Ovary (tissue), 9 donors: ENCODE results near the gene LIPC. TPM values are rescaled to one million over a fixed set of nuclear protein-coding genes. Genes with fewer than 3 reads are reported as not detected.

Experiments used
- DNase-seq, 5 donors: peaks; one replicate each; pipeline ENCODE4 v3.0.0-alpha.2; 2019 to 2020
- H3K27ac ChIP-seq, 2 donors: fragments of 200-600 bp; one replicate each; pipeline versions ENCODE4 v1.5.1 to v1.8.0; 2019 to 2022
- H3K27me3 ChIP-seq: fragments of 200-600 bp; one replicate; pipeline ENCODE4 v1.8.0; 2022
- H3K36me3 ChIP-seq: fragments of 200-600 bp; sonication (generic); one replicate; pipeline ENCODE4 v1.5.1; 2019
- H3K4me1 ChIP-seq: one replicate; pipeline ENCODE4 v1.8.1; 2013; ENCODE audit warnings: mild to moderate bottlenecking, moderate library complexity; ENCODE audit not compliant: insufficient read depth
- H3K4me3 ChIP-seq: fragments of 200-600 bp; sonication (generic); one replicate; pipeline ENCODE4 v1.5.1; 2017
- H3K9me3 ChIP-seq, 2 donors: fragments of 200-600 bp in 1 of 2; sonication (generic) in 1 of 2; one replicate each; pipeline versions ENCODE4 v1.5.1 to v1.8.1; 2013 to 2019; ENCODE audit warnings: mild to moderate bottlenecking in 1 of 2, moderate library complexity in 1 of 2
- CTCF ChIP-seq, 3 donors: fragments of 450-650 bp in 2 of 3; fragments of 200-600 bp in 1 of 3; IDR thresholded peaks; one replicate each; pipeline versions ENCODE4 v1.5.1 to v1.8.0; 2016 to 2022; ENCODE audit warnings: antibody characterized with exemption in 3 of 3, mild to moderate bottlenecking in 1 of 3
- EP300 ChIP-seq: sonication (generic); formaldehyde crosslinking; IDR thresholded peaks from one replicate; pipeline ENCODE4 v1.6.1; 2017; ENCODE audit warnings: antibody characterized with exemption
- POLR2A ChIP-seq: fragments of 450-650 bp; IDR thresholded peaks from one replicate; pipeline ENCODE4 v1.6.1; 2017; ENCODE audit warnings: antibody characterized with exemption, mild to moderate bottlenecking, moderate library complexity
- WGBS, 3 donors: extraction: QIAGEN DNeasy Blood & Tissue Kit in 1 of 3; methylation state at CpG; one replicate each; pipeline versions ENCODE4 v1.1.5 to v1.1.7; 2013 to 2017; 5-methylcytosine and 5-hydroxymethylcytosine counted together
- intact Hi-C, 4 donors: fragments of 100-400 bp; cut with DNase I; formaldehyde crosslinking; loops; one replicate each; pipeline versions ENCODE4 v1.11.0 to v1.15.1; 2022 to 2023
- polyA plus RNA-seq, 2 donors: library from polyadenylated mRNA; stranded (reverse); fragments of 200-250 nt in 1 of 2; fragments of 350-450 nt in 1 of 2; fragmentation: Illumina TruSeq in 1 of 2; extraction: RNeasy Lipid Tissue Mini Kit (QIAGEN cat#74804) in 1 of 2; gene quantifications; one replicate each; pipeline ENCODE4 v1.2.3, GENCODE V29; 2013 to 2014
- total RNA-seq, 7 donors: library from RNA; depleted of rRNA in 2 of 7; stranded (reverse); fragments of >200 nt in 2 of 7; fragmentation: NEBNext Ultra II Directional in 3 of 7; extraction: Animal tissue kit (Norgen Biotek cat#: 25700) in 3 of 7; gene quantifications; one replicate each; pipeline versions ENCODE4 v1.1.0 to v1.2.4, GENCODE V29; 2016 to 2023
- donor health status: DM: no; HTN: no; CAD: no; lungs with moderate emphysema.
- donor health status: DM: no; HTN: no; CAD: no.
- donor health status: Bipolar disorder and iron deficiency.
- donor health status: DM: yes; HTN: yes; CAD: no.
- donor health status: DM: no; HTN: no; CAD: no.
- donor health status: DM: yes; HTN: yes; CAD: no.

The LIPC gene
- total and polyA plus RNA-seq, 9 donors = 0.28 to 1.1 (median 0.72) TPM

DNA sequence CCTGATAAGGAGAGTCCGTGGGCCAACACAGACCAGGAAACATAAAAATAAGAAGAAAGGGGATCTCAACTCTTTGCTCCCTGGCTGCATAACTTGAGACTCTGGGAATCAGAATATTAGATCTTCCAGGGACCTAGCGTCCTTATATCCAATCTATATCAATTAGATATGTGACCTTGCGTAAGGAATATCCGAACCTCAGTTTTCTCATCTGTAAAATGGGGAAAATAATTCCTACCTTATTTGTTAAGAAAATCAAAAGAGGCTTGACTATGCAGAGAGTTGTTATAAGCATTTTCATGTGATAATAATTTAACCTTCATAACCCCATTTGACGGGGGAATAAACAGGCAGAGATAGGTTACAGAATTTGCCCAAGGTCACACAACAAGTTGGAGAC, 7.1 kb upstream of the LIPC start:
- TF ChIP-seq POLR2A = no peak
- no peak for TF ChIP-seq EP300
- no peak for TF ChIP-seq CTCF (IDR thresholded peaks at IDR 0.05)
- Histone ChIP-seq H3K36me3 (no peaks in the 10 kb centered on the region), H3K9me3 (no peaks in the 10 kb centered on the region), H3K27ac (no peak overlapping the region), H3K4me1 (no peaks in the 10 kb centered on the region), H3K27me3 (no peaks in the 10 kb centered on the region), H3K4me3 (no peak overlapping the region)
- DNase-seq = no peak
- intact Hi-C loops = no loop called here
- 67 to 71% (median 69%) methylated on average over 5 of the region's 5 CpGs for WGBS, 3 donors

GRCh38 chr15:58425185-58425584, 6.6 kb upstream of the LIPC start:
- no peak for TF ChIP-seq EP300
- TF ChIP-seq POLR2A = no peak
- H3K27ac ChIP-seq = no peak overlapping the region
- H3K36me3 ChIP-seq = no peaks in the 10 kb centered on the region
- H3K27me3 ChIP-seq = no peaks in the 10 kb centered on the region
- H3K4me3 ChIP-seq = no peak overlapping the region
- no peaks in the 10 kb centered on the region for H3K9me3 ChIP-seq
- no peak for DNase-seq
- H3K4me1 ChIP-seq = no peaks in the 10 kb centered on the region
- 50 to 60% (median 57%) methylated on average over 3 of the region's 3 CpGs for WGBS, 3 donors
- intact Hi-C loops = no loop called here

- 41 to 52% (median 52%) methylated on average over 1 of the region's 1 CpG for WGBS, 3 donors
- H3K27ac ChIP-seq = no peak overlapping the region
- no peaks in the 10 kb centered on the region for H3K36me3 ChIP-seq
- H3K4me3 ChIP-seq = no peak overlapping the region
- no peaks in the 10 kb centered on the region for H3K9me3 ChIP-seq
- no peaks in the 10 kb centered on the region for H3K27me3 ChIP-seq
- DNase-seq = no peak
- no peak for TF ChIP-seq EP300
- intact Hi-C loops = no loop called here
- H3K4me1 ChIP-seq = no peaks in the 10 kb centered on the region
These were observed 6.0 kb upstream of the LIPC start for GRCh38 chr15:58425834-58426233.

DNA sequence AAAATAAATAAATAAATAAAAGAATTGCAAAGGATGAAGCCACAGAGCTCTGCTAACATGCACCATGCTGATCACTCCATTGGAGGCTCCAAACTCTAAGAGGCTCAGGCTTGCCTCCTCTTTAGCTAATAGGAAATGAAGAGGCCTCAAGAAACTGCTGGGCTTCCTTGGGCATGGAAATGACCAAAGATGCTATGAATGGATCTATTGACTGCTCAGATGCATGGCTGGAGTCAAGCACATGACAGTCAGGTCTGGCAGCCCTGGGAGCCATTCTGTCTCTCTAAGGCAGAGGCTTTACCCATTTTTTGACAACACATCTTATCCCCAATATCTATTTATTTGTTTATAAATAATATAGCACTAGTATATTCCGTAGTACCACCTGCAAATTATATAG, 5.3 kb upstream of the LIPC start:
- no peaks in the 10 kb centered on the region for H3K36me3 ChIP-seq
- no peaks in the 10 kb centered on the region for H3K27me3 ChIP-seq
- no peak for DNase-seq
- no peak overlapping the region for H3K27ac ChIP-seq
- H3K4me3 ChIP-seq = no peak overlapping the region
- H3K9me3 ChIP-seq = no peaks in the 10 kb centered on the region
- no peaks in the 10 kb centered on the region for H3K4me1 ChIP-seq
- intact Hi-C loops = no loop called here
- TF ChIP-seq POLR2A = no peak
- TF ChIP-seq CTCF (IDR thresholded peaks at IDR 0.05) = no peak
- no peak for TF ChIP-seq EP300
- WGBS, 3 donors = 95 to 97% (median 95%) methylated on average over 1 of the region's 1 CpG

GRCh38 chr15:58427987-58428386, 3.8 kb upstream of the LIPC start:
- Histone ChIP-seq H3K4me3 (no peak overlapping the region), H3K9me3 (no peaks in the 10 kb centered on the region), H3K27me3 (no peaks in the 10 kb centered on the region), H3K4me1 (no peaks in the 10 kb centered on the region), H3K27ac (no peak overlapping the region), H3K36me3 (no peaks in the 10 kb centered on the region)
- no peak for DNase-seq
- intact Hi-C loops = no loop called here
- TF ChIP-seq CTCF (IDR thresholded peaks at IDR 0.05) (no peak), EP300 (no peak), POLR2A (no peak)
